ENCODE results near the gene RHD. TPM values are rescaled to one million over a fixed set of nuclear protein-coding genes. Genes with fewer than 3 reads are reported as not detected.

RHD gene
- total RNA-seq, 4 donors from 2014 or later = not detected

Other genes starting within 250 kb of the RHD start
- 10 to 100 TPM; 41.1 to 94.9 (median 57.9) TPM for gene SYF2, start 40.0 kb upstream of the RHD start, total RNA-seq
- gene RSRP1, start 25.1 kb upstream of the RHD start, total RNA-seq = 100 to 1,000 TPM; 140 to 294 (median 152) TPM
- gene TMEM50A, start 65.8 kb downstream of the RHD start, total RNA-seq = 10 to 100 TPM; 66.4 to 89.2 (median 78.5) TPM
- gene RHCE, start 148.3 kb downstream of the RHD start, total RNA-seq = 1 to 10 TPM in 1 of 4 donors, under 1 TPM in 2, not detected in 1; 0.33 to 1.5 (median 0.39) TPM
- gene MACO1, start 158.4 kb downstream of the RHD start, total RNA-seq = 10 to 100 TPM; 25.6 to 31.8 (median 28.7) TPM

All from thyroid gland (tissue), 4 donors.